HG03135 (cell line): ENCODE data around the gene KIF21B.
"Not testable (repeated sequence)": the region's sequence is repeated elsewhere in the genome, so short reads cannot be mapped to it uniquely, and the experiment has no call there.

Source experiments
- ATAC-seq: cut with Tn5 transposase; IDR thresholded peaks from one replicate; pipeline ENCODE4 v1.9.1; 2021; ENCODE audit warnings: mild to moderate bottlenecking, moderate library complexity; ENCODE audit not compliant: unreplicated experiment

The KIF21B gene

DNA sequence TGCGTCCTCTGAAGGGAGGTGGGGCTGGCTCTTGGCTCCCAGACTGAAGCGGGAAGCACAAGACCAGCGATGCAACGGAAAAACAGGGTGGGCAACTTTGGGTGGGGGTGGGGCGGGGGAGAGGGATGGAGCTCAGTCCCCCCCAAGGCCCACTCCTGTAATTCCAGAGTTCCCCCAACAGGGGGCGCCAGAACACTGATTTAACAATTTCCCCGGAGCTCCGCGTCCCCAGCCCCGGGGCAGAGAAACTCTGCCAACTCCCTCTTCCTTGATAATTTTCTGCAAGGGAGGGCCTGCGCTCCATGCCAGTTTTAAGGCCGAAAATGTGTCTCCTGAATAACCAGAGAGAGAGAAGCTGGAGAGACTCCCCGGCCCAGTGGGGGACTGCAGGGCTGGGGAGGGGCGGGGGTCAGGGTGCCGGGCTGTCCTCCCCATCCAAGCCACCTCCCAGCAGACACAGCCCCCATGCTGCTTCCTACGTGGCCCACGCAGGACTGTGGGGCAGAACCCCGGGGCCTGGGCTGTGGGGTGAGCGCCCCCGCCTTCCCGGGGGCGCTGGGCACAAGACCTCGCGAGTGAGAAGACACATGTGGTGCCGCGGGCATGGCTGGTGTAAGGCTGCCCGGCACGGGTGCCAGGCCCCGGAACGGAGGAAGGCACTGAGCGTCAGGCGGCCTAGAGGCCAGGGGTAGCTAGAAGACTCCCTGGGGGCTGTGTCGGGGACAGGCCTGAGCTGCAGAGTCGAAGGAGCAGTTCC is 51.4 kb downstream of the KIF21B start:
- ATAC-seq, result no peak

DNA sequence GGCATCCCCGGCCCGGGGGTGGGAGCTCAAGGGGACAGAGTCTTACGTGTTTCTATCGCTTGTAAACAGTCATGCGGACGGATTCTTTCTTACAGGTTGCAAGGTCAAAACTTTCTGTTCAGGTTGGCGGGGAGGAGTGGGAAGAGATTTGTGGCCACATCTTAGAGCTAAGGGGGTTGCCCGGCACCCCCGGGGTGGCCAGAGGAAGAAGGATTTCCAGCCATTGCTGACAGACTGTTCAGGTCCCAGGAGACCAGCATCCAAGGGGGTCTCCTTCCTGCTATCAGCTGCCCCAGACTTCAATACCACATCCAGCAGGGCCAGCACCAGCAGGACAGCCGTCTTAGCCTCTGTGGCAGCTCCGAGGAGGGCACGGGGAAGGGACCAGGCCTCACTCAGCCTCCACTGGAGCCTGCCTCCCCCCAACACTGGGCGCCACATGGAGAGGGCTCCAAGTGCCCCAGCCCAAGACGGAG is 52.0 kb downstream of the KIF21B start:
- no peak for ATAC-seq

DNA sequence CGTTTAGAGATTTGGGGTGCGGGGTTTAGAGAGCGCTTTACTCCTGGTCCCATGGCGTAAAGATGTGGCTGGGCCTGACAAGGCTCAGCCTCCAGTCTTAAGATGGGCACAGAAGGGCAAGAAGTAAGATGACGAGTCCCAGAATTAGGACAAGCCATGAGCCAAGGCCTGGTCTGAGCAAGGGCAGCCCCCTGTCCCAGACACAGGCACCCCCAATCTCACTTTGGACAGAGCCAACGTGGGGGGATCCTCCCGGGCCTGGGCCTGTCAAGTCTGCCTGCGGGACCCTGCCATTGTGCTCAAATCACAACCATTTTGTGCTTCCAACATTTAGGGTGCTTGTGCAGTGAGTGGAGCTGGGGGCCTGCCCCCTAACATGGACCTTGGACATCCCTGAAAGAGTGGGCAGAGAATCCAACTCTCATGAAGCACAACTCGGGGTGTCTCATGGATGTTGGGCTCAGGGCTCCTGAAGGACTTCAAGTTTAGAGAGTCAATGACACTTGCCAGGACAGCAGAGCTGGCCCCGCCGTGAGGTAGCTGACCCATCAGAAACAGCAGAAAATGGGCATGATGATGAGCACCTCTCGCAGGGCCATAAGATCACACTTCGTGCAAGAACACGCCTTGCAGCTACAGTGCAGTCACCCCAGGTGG is 52.6 kb downstream of the KIF21B start:
- ATAC-seq, result no peak

DNA sequence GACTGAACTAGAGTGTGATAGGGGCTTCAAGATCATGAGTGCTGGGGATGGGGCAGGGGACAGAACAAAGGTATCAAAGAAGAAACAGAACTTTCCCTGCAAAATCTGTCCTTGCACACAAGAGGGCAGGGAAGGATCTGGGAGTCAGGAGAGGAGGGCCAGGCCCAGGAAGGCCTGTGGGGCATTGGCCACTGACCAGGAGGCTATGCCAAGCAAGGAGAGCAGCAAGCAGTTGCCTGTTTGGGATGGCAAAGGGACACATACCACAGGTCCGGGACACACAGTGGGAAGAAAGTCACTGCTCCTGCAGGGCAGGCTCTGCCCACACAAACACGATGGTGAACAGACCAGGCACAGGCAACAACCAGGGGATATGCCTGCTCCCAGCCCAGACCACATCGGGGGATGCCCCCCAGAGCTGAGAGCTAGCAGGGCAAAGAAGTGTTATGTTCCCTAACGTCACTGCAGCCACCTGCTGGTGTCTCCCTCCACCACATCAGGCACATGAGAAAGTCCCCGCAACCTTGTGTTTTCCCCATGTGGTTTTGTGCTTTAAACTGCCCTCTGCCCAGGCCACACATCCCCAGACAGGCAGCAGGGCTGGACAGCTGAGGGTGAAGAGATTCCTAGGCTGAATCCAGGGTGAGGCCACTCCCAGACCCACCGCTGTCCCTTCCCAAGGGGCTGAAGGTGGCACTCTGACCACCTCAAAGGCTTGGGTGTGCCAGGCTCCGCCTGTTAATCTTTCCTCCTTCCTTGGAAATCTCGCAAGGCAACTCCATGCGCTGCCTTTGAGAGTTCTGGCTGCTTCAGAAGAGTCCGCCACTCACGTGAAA is 53.6 kb downstream of the KIF21B start:
- ATAC-seq, result peak; percentile 58

DNA sequence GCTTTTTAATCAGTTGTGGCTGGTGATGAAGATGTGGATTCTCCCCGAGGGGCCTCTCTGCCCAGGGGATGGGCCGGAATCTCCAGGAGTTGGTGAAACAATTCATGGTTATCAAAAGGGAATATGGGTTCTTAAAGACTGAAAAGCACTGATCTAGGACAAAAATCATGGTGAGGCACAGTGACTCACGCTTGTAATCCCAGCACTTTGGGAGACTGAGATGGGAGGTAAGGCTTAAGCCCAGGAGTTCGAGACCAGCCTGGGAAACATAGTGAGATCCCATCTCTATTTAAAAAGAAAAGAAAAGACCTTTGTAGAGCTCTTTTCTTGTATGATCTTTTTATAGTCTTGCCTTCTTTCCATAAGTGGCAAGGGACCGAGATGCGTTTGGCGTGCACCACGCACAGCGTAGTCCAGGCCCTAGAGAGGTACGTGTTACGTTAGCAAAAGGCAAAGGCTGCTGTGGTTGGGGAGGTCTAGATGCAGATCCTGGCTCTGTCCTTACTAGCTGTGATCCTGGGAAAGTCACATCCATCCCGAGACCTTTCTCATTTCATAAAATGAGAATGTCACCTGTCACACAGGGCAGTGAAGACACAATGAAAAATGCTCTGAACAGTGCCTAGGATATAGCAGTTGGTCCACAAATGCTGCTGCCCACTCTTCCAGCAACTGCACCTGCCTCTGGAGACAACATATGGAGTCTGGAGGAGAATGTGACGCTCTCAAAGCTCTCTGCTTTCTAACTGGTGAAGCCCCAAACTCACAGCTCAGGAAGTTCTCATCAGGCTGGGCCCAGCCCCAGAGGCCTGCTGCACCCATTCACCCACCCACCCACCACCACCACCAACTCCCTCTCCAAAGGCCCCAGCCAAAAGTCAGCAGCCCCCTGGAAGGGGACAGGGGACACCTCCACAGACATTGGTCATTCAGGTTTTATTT is 54.8 kb downstream of the KIF21B start:
- no peak for ATAC-seq

DNA sequence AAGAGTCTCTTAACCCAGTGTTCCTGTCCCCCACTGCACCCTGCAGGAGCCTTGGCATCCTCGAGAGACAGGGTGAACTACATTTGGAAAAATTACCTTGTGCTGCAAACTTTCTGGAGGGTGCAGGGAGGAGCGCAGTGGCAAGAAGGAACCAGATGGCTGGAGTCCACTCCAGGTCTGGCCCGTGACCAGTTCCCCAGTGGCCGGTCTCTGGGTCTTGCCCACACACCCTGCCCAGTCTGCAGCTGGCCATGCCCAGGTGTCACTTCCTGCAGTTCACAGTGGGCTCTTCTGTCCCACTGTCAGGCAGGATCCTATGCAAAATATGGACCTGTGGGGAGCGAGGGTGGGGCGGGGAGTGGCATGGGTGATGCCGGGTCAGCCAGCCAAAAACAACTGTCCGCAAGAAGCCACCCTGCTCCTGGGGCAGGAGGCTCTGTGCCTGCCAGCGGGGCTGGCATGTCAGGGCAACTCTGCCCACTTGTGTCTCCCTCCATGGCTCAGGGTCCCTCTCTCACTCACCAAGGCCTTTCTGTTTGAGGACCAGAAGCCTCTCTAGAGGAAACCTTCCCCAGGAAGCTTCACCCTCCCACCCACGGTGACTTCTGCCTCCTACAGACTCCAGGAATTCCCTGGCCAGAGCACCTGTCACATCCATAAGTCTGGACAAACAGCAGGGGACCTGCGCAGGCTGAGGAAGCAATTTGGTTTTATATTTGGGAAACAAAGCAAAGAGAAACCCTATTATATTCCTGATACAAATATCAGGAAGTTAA is 55.6 kb downstream of the KIF21B start:
- ATAC-seq, result no peak

DNA sequence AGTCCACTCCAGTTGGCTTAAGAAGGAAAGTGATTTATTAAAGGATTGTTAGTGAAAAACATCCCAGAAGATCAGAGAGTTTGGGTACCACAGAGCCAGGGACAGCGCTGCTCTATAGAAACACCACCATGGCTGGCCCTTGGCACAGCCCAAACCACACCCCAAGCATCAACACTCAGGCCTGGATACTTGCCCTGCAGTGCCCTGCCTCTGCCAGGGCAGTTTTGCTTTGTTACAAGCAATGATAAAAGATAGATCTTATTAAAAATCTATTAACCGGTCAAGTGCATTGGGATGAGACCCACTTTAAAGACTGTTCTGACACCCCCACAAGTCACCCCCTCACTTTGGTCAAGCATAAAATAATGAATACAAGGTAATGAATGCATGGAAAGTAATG is 56.6 kb downstream of the KIF21B start:
- no peak for ATAC-seq

DNA sequence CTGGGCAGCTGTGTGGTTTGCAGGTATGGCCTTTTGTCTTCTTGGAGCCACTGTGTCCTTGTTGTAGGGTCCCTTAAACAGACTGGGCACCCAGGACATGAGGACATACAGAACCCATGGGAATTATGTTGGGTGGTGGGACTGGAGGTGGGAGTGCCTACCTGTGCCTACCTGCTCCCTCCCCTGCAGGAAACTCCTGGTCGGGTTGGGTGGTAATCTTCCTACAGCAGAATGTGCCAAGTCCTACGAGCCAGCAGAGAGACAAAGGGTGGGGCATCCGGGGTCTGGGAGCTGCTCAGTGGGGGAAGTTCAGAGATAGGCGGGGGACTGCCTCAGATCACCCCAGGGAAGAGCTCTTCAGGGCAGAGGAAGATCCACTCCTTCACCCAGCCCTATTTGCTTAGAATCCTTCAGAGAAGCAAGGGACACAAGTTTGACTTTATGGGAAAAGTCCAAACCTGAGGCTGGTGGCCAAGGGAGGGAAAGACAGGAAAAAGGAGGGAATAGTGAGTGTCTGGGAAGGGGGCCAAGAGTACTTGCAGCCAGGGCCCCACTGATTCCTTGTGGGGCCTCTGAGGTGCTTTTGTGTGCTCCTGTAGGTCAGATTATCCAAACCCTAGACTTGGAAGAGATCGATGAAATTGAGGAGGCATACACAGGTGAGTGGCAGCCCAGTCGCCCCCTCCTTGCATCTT is 58.3 kb downstream of the KIF21B start:
- no peak for ATAC-seq

DNA sequence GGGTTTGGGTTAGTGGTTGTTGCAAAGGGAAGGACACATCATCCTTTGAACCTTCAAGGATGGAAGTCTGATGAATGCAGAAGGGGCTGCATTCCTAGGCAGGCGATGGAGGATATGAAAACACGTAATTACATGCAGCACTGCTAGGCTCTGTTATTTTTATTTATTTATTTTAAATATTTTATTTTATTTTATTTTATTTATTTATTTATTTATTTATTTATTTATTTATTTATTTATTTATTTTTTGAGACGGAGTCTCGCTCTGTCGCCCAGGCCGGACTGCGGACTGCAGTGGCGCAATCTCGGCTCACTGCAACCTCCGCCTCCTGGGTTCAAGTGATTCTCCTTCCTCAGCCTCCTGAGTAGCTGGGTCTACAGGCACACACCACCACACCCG is 59.6 kb downstream of the KIF21B start:
- ATAC-seq, result not testable (repeated sequence)

DNA sequence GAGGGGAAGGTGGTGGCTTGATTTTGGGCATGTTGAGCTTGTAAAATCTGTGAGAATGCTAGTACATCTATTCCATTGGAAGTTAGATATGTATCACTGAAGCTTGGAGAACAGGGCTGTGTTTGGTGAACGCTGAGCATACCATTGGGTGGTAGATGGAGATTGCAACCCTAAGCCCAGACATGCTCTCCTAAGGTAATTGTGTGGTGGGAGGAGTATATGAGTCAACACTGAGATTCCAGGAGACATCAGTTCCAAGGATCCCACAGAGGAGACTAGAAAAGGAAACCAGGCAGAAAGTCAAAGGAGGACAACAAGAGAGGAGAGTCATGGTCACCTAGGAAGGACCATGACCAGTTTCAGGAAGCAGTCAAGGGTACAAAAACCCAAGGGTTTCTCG is 60.4 kb downstream of the KIF21B start:
- no peak for ATAC-seq

DNA sequence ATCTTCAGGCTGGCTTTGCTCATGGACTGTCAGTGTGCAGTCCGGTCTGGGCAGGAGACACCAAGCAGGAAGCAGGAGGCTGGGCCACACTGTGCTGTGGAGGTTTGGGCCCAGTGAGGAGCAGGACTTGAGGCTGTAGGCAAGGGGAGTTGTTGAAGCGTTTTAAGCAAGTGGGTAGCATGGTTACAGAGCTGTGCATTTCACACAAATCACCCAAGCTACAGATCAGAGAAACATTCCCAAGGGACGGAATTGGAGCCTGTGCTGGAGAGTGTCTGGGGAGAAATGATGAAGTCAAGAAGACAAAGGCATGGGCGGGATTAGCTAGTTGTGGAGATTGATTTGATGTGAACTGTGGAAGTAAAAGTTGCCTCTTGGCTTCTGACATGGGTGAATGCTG is 60.9 kb downstream of the KIF21B start:
- no peak for ATAC-seq

DNA sequence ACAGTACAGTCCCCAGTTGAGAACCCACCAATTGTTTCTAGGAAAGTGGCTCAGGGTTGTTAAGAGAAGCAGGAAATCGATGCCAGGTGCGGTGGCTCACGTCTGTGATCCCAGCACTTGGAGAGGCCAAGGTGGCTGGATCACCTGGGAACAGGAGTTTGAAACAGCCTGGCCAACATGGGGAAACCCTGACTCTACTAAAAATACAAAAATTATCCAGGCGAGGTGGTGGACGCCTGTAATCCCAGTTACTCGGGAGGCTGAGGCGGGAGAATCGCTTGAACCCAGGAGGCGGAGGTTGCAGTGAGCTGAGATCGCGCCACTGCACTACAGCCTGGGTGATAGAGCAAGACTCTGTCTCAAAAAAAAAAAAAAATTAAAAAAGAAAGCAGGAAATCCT is 61.4 kb downstream of the KIF21B start:
- ATAC-seq, result not testable (repeated sequence)

DNA sequence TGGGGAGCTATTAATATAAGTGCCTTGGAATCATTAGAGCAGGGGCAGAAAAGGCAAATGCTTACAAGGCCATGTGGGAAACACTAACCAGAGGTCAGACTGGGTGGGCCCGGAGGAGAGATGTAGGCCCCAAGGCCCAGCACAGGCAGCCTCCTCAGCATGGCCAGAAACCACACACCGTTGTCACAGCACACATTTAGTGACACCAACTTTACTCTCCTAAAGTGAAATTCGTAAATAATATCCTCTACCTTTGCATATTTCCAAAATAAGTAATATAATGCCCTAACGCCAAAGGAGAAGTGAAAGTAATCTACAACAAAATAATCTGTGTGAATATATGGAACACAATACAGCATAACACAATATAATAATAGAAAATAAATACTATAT is 62.6 kb downstream of the KIF21B start:
- no peak for ATAC-seq

DNA sequence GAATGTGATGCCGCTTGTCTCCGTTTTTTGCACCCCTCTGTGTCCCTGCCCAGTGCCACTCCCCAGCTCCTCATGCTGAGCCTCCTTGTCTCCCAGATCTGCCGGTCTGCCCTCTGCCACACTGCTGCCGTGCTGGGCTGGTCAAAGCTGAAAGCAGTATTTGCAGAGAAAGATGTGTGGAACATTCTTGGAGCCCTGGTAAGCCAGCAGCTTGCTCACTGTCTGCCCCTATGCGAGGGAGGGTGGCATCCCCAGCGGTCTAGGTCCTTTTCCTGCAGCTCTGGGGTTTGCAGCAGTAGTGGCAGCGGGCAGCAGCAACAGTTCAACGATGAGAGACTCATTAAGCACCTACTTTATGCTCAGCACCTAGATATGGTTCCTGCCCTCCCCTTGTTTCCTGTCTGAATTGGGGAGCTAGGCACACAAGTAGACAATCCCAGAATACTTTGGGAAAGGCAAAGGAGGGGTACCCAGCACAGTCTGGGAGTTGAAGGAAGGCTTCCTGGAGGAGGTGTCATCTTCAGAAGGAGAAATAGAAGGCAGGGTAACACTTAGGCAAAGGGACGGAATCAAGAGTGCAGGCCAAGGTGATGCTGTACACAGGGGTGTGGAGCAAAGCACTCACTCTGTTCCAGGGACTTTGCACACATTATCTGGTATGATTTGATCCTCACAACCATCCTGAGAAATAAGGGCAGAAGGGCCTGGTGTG is 63.1 kb downstream of the KIF21B start:
- ATAC-seq, result no peak

DNA sequence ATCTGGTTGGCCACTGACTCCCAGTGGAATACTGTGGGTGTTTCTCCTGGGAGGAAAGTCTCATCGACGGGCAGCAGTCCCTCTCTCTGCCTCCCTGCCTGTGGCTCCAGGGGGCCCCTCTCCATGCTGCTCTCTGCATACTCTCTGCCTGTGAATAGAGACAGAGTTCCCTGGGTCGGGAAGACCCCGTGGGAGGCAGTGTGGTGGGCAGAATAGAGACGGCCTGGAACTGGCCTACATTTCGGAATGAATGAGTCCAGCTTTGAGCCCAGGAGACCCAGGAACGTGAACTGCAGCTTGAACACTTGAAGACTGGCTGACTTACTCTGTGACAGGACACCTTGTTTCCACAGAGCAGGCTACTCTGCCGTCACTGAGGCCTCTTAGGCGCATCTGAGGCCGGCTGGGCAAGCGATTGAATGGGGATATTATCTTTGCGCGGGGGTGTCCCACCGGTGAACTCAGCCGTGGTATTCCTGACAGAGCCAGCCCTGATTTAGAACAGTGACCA is 64.0 kb downstream of the KIF21B start:
- no peak for ATAC-seq

DNA sequence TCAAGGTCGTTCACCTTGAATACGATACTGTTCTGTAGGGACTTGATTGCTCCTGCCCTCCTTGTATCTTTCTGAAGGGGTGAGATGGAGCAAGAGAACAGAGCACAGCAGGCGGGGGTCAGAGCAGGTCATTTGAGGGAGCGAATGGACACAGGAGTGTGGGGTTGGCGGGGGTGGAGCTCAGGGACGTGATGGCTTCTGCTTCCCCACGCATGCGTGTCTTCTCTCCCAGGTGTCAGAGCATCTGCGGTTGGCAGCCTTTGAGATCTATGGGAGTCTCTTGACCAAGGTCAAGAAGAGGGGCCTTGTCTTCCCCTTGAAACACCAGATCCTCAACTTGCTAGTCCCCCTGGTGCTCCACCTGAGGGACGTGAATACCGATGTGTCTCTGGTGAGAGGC is 64.9 kb downstream of the KIF21B start:
- no peak for ATAC-seq

DNA sequence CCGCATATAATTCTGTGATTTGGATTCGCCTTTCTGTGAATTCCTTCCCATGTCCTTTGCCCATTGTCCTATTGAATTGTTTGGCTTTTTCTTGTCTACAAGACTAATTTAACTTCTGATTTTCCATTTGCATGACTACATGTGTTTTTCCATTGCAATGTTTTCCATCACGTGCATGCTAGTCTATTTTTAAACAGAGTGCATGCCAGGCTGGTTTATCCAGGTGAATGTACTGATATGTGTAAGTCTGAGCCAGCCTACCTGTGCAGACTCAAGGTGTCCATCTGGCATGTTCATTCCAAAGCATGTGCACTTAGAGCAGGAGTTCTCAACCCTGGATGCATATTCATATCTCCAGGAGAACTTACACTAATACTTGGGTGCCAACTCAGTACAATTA is 69.1 kb downstream of the KIF21B start:
- ATAC-seq, result no peak

DNA sequence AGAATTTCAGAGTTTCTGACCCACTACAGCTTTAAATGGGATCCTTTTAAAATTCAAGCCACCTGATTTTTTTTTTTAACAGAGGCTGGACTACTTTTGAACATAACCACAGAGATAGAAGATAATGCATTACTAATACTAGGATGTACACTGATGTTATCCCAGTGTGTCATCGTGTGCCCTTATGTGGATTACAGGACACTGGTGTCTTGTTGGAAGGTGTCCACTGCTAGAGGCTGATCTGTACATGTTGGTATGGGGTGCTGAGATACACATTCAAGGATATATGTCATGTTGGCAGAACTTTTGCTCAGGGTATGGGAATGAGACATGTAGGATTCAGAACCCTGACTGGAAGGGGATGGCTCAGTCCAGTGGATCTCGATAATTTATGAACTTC is 72.5 kb downstream of the KIF21B start:
- ATAC-seq, result no peak
